ENCODE measurements around the gene BTRC.
"Not testable (repeated sequence)": the region's sequence is repeated elsewhere in the genome, so short reads cannot be mapped to it uniquely, and the experiment has no call there.

Gene BTRC

DNA sequence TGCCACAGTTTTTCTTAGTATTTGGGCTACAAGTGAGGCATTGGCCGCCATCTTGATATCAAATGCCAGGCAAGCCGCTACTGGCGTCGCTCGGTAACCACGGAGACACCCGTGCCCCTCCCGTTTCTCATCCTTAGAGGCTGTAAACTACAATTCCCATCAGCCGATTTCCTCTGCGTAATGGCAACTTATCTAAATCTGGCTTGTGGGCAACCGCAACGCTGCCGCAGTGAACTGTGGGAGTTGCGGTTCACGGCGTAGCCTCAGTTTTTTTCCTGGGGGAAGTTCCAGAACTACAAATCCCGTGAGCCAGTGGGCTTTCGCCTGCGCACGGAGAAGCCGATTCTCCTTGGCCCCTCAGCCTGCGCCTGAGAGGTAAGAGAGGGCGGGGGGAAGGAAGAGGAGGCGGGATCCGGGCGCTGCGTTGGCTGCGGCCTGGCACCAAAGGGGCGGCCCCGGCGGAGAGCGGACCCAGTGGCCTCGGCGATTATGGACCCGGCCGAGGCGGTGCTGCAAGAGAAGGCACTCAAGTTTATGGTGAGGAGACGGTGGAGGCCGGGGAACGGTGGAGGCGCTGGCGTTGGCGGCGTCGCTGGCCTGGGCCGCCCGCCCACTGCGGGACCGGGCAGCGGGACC is at the start of gene BTRC:
BTRC (plus strand) TSS at position 474 of the 636 bp plus-strand sequence; CDS start at position 490, 16 bp downstream.
- peak; percentile 99 for DNase-seq (ENCODE audit: low read depth, low spot score)

DNA sequence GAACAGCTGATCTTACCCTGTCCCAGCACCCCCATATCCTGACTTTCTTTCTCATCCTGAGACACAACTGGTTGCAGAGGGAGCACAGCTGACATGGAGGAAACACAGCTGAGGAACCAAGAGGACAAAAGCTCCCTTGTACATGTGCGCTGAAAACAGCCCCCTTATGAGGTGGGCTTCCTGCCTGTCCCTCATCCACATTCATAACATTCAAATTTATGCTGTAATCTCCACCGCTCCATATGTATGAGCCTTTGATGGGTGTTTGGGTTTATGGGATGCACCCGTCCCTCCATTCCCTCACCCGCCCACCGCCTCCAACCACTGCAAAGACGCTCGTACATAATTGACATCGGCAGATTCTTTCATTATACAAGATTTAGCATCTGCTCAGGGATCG is 49.6 kb upstream of the BTRC start:
- no peak for DNase-seq (ENCODE audit: low read depth, low spot score)

DNA sequence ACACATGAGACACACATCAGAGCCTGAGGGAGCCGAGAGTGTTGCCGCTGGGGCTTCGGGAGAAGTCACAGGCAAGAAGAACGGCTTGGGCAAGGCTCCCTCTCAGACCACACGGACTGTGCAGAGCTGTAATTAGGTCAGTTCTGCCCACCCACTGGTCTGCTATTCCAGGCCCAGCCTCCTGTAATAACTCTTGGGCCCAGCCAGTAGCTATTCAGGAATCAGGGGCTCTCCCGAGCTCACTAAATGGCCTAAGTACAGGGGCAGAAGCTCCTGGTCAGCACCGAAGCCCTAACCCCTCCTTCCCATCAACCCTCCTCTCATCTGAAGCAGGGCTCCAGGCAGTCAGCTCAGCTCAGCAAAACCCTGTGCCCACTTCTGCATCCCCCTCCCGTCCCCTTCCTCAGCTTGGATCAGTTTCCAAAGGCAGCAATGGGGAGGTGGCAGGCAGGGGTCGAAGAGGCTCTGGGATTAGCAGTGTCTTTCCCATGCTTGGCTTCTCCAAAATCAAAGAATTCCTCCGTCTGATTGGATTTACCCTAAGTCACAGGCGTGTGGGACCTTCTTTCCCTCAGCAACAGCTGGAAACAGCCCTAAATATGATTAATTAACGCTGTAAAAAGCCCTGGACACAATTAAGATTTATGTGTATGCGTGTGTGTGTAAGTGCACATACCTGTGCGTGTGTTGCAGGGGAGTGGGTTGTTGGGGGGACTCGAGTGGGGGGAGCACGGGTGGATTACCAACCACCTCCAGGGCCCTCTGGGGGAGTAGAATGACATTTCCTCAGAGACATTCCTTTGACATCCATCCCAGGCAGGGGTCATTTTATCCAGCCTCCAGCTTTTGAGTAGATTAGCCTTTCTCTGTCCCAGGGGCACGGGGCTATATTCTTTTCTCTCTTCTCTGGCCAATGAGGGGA is 48.4 kb upstream of the BTRC start:
- DNase-seq (ENCODE audit: low read depth, low spot score), result no peak

DNA sequence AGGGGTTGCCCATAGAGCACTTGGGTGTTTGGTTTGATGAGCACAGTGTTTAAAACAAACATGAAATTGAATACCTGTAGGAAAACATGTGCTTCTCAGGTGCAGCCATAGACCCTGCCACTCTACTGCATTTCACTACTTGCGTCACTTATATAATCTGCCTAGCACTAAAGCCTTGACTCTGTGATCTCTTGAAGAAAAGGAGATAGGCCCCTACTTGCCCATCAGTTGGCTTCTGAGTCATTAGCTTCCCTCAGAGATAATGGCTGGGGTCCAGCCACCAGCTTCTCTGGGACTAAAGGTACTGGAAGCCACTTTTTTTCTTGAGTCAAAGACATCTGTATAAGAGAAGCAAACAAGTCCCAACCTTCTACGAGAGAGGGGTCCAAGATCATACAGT is 45.9 kb upstream of the BTRC start:
- DNase-seq (ENCODE audit: low read depth, low spot score), result no peak

DNA sequence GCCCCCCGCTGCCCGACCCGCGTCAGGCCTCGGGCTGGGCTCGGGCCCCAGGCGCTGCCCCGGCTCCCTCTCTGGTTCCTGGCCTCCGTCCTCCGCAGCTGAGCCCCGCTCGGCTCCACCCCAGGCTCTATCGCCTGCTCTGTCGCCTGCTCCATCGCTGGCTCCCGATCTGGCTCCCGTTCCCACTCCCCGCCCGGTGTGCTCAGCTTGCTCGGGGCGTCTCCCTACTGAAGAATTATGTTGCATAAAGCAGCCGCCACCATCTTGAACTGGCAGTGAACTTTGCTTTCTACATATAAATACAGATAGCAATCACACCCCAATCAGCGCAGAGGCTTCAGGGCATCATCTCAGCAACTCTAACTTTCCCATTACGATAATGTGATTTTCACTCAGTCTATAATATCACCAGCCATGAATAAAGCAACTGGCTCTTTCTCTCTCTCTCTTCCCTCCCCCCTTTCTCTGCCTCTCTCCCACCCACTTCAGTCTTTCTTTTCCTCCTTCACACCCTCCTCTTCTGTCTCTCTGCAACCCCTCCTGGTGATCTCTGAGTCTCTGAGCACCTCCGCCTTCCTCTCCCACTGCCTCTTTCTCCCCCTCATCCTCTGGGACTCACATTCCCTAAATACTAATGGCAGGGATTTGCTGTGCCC is 43.3 kb upstream of the BTRC start:
- no peak for DNase-seq (ENCODE audit: low read depth, low spot score)

DNA sequence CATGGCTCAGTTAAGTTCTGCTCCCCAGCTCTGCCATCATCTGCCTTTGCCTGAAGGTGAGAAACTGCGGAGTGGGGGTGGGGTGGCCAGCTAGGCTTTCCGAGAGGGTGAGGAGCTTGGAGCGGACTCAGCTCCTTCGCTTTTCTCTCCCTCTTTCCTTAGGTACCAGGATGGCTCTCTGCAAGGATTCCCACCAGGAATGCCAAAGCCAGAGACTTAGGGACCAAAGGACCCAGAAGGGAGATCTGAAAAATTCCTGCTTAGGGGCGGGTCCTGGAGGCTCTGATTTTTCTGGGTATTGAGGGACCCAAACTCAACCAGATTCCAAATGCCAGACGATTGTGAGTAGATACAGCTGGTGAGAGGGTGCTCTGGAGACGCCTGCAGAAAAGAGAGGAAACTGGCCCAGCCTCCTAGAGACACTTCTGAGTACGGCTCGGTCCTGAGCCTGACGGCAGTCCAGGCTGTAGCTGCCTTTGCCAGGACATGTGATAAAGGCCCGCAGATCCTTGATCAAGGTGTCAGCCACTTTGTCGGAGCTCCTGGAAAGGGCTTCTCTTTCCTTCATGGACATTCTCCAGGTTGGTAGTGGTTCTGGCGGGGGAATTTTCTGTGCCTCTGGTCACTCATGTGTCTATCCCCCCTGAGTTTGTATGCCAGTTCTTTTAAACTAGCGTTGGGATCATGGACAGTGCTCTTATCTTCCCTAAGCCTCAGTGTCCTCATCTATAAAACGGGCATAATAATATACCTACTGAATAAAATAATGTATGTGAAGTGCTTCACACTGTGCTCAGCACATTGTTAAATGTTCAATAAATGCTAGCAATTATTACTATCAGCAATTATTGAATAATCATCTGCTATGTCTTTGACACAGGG is 42.5 kb upstream of the BTRC start:
- DNase-seq (ENCODE audit: low read depth, low spot score), result no peak

DNA sequence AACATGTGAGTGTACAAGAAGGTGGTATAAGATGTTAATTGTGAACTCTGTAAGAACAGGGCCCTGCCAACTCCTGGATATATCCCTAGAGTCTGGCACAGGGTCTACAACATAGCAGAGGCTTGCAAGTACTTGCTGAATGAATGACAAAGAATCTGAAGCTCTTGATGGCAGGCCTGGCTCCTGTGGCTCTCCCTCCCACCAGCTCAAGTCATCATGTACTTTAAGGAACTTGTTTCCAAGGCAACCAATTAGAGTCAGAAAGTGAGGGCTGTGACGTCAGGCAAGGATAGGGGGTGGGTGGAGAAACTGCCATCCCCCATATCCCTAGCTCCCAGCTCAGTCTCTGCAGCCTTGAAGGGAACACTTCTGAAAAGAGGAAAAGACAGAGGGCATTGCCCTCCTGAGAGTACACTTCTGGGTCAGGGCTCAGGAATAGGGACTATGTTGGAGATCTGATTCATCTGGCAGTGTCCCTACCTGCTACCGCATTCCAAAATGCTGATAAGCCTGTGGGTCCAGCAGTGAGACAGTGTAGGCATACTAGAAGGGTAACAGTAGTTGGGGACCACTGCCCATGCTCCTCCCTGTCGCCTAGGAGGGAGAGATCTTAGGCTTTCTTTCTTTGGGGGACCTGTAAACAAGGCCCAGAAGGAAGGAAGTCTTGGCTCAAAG is 34.6 kb upstream of the BTRC start:
- no peak for DNase-seq (ENCODE audit: low read depth, low spot score)

DNA sequence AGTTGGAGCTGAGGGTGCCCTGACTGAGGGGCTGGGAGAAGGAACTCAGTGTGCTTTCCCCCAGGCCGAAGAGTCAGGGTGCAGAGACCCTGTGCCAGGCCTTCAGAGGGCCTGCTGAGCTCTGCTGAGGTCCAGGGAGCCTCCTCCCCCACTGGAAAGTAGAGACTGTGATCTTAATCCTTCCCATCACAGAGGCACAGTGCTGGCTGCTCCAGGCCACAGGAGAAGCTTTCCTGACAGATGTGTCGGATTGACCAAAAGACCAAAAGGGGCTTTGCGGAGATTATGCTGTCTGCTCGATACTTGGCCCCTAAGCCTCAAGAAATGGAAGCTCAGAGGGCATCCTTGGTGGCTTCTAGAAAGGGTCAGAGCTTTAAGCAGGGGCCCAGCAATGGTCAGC is 32.9 kb upstream of the BTRC start:
- DNase-seq (ENCODE audit: low read depth, low spot score), result no peak

DNA sequence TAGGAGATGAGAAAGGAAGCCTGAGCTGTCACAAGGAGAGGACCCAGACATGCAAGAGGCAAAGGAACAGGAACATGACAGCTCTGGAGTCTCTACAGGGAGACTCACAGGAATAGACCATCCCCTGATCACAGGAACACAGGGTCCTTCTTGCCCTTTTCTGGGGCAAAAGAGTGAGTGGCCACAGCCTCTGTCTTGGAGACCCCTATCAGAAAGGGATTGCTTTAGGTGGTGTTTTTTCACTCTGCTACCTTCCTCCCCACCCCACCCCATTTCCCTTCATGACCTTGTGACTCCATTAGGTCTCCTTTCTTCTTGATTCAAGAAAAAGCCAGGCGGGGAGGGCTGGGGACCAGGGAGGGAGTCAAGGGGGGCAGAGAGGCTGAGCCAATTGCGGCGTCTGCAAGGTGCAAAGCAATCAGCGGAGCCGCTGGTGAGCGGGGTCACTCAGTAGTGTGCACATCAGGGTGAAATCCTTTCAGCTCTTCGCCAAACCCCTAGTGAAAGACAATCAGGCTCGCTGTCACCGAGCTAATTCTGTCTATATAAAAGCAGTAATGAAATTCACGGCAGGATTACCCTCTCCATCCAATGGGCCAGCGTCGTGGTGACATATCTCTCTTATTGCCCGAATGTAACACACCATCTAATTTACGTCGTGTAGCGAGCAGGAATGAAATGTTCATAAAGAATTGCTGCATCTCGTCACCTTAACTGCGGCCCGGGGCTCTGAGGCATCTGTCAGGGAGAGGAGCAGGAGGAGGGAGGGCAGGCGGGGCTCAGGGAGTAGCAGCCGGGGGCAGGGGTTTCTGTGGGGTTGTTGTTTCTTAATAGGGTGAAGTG is 31.5 kb upstream of the BTRC start:
- DNase-seq (ENCODE audit: low read depth, low spot score), result no peak

DNA sequence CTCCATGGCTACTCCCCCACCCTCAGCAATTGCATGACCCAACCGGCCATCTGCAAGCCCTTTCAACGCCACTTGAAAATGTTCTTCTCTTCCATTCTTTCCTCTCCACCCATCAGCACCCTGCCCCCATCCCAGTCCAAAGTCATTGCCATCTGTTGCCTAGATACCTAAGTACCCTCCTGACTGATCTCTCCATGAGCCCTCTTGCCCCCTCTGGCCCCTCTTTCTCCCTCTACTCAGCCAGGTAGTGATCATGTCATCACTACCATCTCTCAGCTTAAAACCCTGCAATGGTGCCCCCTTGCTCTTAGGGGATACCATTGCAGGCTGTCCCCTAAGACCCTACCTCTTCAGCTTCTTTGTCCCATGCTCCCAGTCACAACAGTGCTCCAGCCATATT is 30.5 kb upstream of the BTRC start:
- DNase-seq (ENCODE audit: low read depth, low spot score), result no peak

DNA sequence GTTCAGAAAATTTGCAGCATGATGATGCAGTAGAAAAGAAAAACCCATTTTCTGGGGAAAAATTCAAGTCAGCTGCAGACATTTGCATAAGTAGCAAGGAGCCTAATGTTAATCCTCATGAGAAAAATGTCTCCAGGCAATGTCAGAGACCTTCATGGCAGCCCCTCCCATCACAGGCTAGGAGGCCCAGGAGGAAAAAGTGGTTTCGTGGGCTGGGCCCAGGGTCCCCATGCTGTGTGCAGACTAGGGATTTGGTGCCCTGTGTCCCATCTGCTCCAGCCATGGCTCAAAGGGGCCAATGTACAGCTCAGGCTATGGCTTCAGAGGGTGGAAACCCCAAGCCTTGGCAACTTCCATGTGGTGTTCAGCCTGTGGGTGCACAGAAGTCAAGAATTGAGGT is 26.5 kb upstream of the BTRC start:
- DNase-seq (ENCODE audit: low read depth, low spot score), result not testable (repeated sequence)

DNA sequence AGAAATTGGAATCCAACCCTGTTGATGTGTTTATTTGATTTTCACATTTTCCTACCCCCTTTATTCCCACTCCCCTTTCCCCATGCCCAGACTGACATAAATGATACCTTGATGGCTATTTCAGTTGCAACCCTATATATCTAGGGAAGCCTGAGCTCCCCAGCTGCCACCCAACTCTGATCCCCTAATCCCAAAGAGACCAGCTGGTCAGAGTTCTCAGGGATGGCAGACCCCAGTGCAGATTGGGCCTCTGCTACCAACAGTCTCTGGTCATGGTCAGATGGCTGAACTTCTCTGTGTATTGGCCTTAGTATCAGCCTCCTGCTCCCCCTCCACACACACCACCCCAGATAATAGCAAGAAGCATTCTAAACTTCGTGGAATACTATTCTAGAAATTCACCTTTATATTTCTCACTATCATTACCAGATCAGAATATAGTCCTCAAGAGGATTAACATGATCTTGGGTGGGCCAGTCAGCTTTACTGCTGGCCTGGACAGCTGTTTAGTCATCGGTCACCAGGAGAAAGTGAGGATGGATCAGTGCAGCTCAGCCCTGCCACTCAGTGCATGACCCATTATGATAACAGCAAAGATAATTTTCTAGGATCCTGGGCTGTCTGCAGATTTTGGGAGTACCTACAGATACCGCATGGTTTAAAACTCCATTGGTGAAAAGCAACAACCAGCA is 24.5 kb upstream of the BTRC start:
- DNase-seq (ENCODE audit: low read depth, low spot score), result no peak

DNA sequence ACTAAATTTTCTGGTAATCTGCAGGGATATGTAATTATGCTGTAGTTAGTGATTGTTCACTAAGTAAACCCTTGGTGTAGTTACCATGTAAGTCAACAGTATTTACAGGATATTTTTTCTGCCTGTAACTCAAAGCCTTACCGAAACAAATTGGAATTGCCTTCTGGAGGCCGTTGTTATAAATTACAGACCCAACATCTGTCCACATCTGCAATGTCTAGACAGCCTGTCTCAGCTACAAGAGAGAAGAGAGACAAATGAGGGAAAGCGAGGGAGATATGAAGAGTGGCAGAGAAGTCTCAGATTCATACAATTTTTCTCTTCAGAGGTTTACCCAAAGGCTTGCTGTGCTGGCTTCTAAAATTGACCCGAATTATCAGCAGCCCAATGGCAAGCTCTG is 23.7 kb upstream of the BTRC start:
- DNase-seq (ENCODE audit: low read depth, low spot score), result no peak

DNA sequence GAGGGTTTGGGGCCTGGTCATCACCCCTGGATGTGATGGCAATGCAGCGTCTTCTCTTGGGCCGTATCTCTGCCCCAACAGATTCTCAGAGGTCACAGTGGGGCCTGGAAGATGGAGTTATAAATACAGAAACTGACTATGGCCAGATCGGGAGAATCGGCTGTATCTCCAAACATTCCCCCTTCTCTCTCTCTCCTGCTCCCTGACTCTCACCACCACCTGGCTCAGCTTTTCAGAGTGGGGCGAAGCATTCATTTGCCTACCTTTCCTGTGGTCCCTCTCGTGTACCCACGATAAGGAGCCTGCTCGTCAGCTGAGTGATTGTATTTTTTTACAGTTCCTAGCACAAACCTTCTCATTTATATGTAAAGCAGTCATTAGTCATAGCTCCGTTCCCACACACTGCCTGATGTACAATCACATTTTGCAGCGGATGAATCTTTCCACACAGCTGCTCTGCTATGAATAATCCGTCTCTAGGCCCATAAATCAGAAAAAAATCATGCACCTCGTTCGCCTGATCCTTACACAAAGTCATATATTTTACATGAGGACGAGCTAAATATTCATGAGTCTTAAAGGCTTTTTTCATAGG is 23.2 kb upstream of the BTRC start:
- DNase-seq (ENCODE audit: low read depth, low spot score), result no peak

DNA sequence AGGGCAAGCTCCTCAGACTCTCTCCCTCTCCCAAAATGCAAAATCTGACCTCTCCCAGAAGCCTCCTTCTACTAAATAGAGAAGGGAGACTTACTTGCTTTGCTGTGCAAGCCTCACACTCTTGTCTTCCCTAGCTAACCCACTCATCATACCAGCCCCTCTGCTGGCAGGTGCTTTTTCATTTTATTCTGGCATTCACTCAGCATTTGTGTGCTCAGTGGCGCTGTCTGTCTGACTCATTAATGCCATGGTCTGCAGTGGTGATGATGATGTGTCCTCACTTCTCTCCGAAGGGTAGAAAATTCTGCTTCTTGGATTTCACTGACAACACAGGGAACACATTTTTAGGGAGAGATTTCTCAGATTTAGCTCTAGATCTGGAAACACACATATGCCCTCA is 22.0 kb upstream of the BTRC start:
- no peak for DNase-seq (ENCODE audit: low read depth, low spot score)

DNA sequence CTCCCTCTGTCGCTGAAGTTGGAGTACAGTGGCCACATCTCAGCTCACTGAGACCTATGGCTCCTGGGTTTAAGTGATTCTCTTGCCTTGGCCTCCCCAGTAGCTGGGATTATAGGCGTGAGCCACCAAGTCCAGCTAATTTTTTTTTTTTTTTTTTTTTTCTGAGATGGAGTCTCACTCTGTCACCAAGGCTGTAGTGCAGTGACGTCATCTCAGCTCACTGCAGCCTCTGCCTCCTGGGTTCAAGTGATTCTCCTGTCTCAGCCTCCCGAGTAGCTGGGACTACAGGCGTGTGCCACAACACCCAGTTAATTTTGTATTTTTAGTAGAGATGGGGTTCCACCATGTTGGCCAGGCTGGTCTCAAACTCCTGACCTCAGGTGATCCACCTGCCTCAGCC is 19.7 kb upstream of the BTRC start:
- not testable (repeated sequence) for DNase-seq (ENCODE audit: low read depth, low spot score)

DNA sequence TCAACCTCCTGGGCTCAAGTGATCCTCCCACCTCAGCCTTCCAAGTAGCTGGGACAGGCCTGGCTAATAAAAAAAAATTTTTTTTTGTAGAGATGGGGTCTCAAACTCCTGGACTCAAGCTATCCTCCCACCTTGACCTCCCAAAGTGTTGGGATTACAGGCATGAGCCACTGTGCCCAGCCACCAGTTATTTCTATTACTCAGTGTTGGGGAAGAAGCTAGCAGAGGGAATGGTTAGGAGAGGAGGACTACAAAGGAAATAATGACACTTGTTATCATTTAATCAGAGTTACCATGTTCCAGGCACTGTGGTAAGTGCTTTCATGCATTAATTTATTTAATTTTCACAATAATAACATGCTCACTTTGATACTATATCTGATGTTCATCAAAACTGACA is 17.6 kb upstream of the BTRC start:
- DNase-seq (ENCODE audit: low read depth, low spot score), result no peak

DNA sequence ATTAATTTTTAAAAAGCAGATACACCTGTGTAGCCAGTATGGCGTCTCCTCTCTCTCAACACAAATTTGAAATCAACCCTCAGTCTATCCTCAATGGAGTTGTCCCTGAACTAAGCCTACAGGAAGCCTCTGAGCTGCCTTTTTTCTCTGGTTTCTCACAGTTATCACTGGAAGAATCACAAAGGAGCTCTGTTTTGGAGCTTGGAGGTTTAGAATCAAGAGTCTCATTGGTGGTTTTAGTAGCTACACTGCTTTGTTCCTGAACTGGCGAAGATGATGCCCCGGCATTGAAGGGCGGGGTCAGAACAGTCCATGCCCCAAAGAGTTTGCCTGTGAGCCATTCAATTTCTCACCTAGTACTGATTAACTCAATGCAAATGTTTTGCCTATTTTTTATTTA is 16.1 kb upstream of the BTRC start:
- DNase-seq (ENCODE audit: low read depth, low spot score), result no peak

DNA sequence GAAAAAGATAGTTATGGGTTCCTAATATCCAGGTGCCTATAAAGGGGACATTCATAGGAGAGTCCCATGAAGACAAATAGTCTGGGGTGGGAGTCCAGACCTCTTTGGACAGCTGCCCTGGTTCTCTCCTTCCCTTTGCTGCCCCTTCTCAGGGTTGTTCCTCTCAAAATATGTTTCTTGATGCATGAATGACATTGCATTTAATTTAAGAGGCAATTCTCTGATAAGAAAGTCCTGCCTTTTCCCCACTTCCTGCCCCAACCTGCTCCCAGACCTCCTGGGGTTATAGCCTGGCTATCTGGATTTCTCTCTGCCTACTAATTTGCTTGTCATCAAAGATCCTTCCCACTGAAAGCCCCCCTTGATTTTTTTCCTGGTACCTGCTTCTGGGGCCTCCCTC is 12.5 kb upstream of the BTRC start:
- DNase-seq (ENCODE audit: low read depth, low spot score), result no peak
